DOHH2 (cell line): Measurements from ENCODE around the gene TFCP2.

Source experiments
- H3F3A ChIP-seq: fragments of 200-600 bp; sonication (generic), shearing (Covaris generic); 2 replicates; pipeline ENCODE4 v1.6.0; 2016; ENCODE audit warnings: antibody characterized with exemption, mild to moderate bottlenecking; ENCODE audit not compliant: control insufficient read depth, insufficient read depth
- H3K27ac ChIP-seq: fragments of 200-600 bp; sonication (generic); 2 replicates; pipeline ENCODE4 v1.5.1; 2014; ENCODE audit warnings: low read depth, mild to moderate bottlenecking, low read length, moderate library complexity
- H3K27me3 ChIP-seq: fragments of 200-600 bp; sonication (generic); 2 replicates; pipeline ENCODE4 v1.6.1; 2014; ENCODE audit warnings: mild to moderate bottlenecking, low read length, mixed read lengths; ENCODE audit not compliant: control insufficient read depth
- H3K36me3 ChIP-seq: fragments of 200-600 bp; sonication (generic); 2 replicates; pipeline ENCODE4 v1.6.1; 2014; ENCODE audit warnings: mild to moderate bottlenecking, low read length, moderate library complexity, mixed read lengths; ENCODE audit not compliant: control insufficient read depth
- H3K4me1 ChIP-seq: fragments of 200-600 bp; sonication (generic); 2 replicates; pipeline ENCODE4 v1.6.1; 2014; ENCODE audit warnings: mild to moderate bottlenecking, low read length, mixed read lengths; ENCODE audit not compliant: control insufficient read depth
- H3K4me2 ChIP-seq: fragments of 200-600 bp; sonication (generic); 2 replicates; pipeline ENCODE4 v1.6.0; 2014; ENCODE audit warnings: mild to moderate bottlenecking, low read length, moderate library complexity
- H3K4me3 ChIP-seq: fragments of 200-600 bp; sonication (generic); 2 replicates; pipeline ENCODE4 v1.5.1; 2014; ENCODE audit warnings: mild to moderate bottlenecking, low read length, mixed read lengths
- H3K79me2 ChIP-seq: fragments of 200-600 bp; sonication (generic); 2 replicates; pipeline ENCODE4 v1.6.1; 2014; ENCODE audit warnings: mild to moderate bottlenecking, low read length, mixed read lengths; ENCODE audit not compliant: control insufficient read depth
- H3K9me2 ChIP-seq: fragments of 200-600 bp; sonication (generic); replicated peaks from 2 replicates; pipeline ENCODE4 v1.6.1; 2014; ENCODE audit warnings: mild to moderate bottlenecking, low read length, mixed read lengths; ENCODE audit not compliant: control insufficient read depth
- H3K9me3 ChIP-seq: fragments of 200-600 bp; sonication (generic); 2 replicates; pipeline ENCODE4 v1.6.1; 2014; ENCODE audit warnings: antibody characterized with exemption, low read length, mixed read lengths; ENCODE audit not compliant: control insufficient read depth, insufficient read depth
- H4K20me1 ChIP-seq: fragments of 200-600 bp; sonication (generic); 2 replicates; pipeline ENCODE4 v1.6.0; 2014; ENCODE audit warnings: low read depth, mild to moderate bottlenecking, antibody characterized with exemption, low read length, moderate library complexity; ENCODE audit not compliant: control insufficient read depth, insufficient read depth
- CTCF ChIP-seq: fragments of 200-600 bp; sonication (generic); IDR thresholded peaks from one replicate; pipeline ENCODE4 v1.5.1; 2014; ENCODE audit warnings: antibody characterized with exemption, mild to moderate bottlenecking, low read depth, low read length; ENCODE audit not compliant: poor library complexity, severe bottlenecking
- EZH2phosphoT487 ChIP-seq: fragments of 200-600 bp; sonication (generic); IDR thresholded peaks from 2 replicates; pipeline ENCODE4 v1.6.1; 2017; ENCODE audit warnings: borderline replicate concordance, mild to moderate bottlenecking, antibody characterized with exemption, low read length, moderate library complexity, mixed read lengths

The TFCP2 gene

GRCh38 chr12:51071663-51072062 is 101.3 kb downstream of the TFCP2 start:
- Histone ChIP-seq H3K9me2 (no peaks in the 10 kb centered on the region), H3K79me2 (no peaks in the 10 kb centered on the region), H3K4me2 (no peak overlapping the region), H3F3A (no peaks in the 10 kb centered on the region), H3K9me3 (no peaks in the 10 kb centered on the region), H4K20me1 (no peaks in the 10 kb centered on the region), H3K36me3 (peaks cover 6% of the 10 kb centered on the region), H3K4me3 (no peak overlapping the region), H3K27me3 (no peaks in the 10 kb centered on the region), H3K4me1 (no peaks in the 10 kb centered on the region), H3K27ac (no peak overlapping the region)
- no peak for TF ChIP-seq CTCF
- no peak for TF ChIP-seq EZH2phosphoT487

- H3K36me3 ChIP-seq, result peaks cover 6% of the 10 kb centered on the region
- H3K4me1 ChIP-seq, result no peaks in the 10 kb centered on the region
- H3K79me2 ChIP-seq, result no peaks in the 10 kb centered on the region
- TF ChIP-seq CTCF (no peak), EZH2phosphoT487 (no peak)
- H3F3A ChIP-seq, result no peaks in the 10 kb centered on the region
- no peaks in the 10 kb centered on the region for H3K9me2 ChIP-seq
- no peaks in the 10 kb centered on the region for H3K27me3 ChIP-seq
- no peak overlapping the region for H3K27ac ChIP-seq
- H3K4me3 ChIP-seq, result no peak overlapping the region
- H4K20me1 ChIP-seq, result no peaks in the 10 kb centered on the region
- H3K4me2 ChIP-seq, result no peak overlapping the region
- no peaks in the 10 kb centered on the region for H3K9me3 ChIP-seq
Measured at GRCh38 chr12:51070004-51070403, 102.9 kb downstream of the TFCP2 start.

- Histone ChIP-seq H3K4me2 (no peak overlapping the region), H3K27me3 (no peaks in the 10 kb centered on the region), H3K9me2 (no peaks in the 10 kb centered on the region), H3K27ac (no peak overlapping the region), H3F3A (no peaks in the 10 kb centered on the region; the same call in 1 of the 2 replicates), H3K4me3 (no peak overlapping the region), H3K79me2 (no peaks in the 10 kb centered on the region), H3K4me1 (no peaks in the 10 kb centered on the region), H4K20me1 (no peaks in the 10 kb centered on the region), H3K36me3 (peaks cover 13% of the 10 kb centered on the region), H3K9me3 (no peaks in the 10 kb centered on the region)
- TF ChIP-seq EZH2phosphoT487 (no peak), CTCF (no peak)
Measured at GRCh38 chr12:51067771-51068170, 105.2 kb downstream of the TFCP2 start.

- no peaks in the 10 kb centered on the region for H3K9me3 ChIP-seq
- no peaks in the 10 kb centered on the region for H3K4me1 ChIP-seq
- H3K27ac ChIP-seq, result no peak overlapping the region
- peaks cover 3% of the 10 kb centered on the region; the same call in 1 of the 2 replicates for H3F3A ChIP-seq
- TF ChIP-seq EZH2phosphoT487 (no peak), CTCF (no peak)
- H3K36me3 ChIP-seq, result peaks cover 18% of the 10 kb centered on the region
- no peaks in the 10 kb centered on the region for H4K20me1 ChIP-seq
- no peaks in the 10 kb centered on the region for H3K9me2 ChIP-seq
- no peak overlapping the region for H3K4me3 ChIP-seq
- H3K4me2 ChIP-seq, result no peak overlapping the region
- no peaks in the 10 kb centered on the region for H3K79me2 ChIP-seq
- no peaks in the 10 kb centered on the region for H3K27me3 ChIP-seq
Measured at GRCh38 chr12:51067229-51067628, 105.7 kb downstream of the TFCP2 start.
